ENCODE results near the gene PCNX2.

PCNX2 gene

GRCh38 chr1:233248014-233248413, 47.5 kb downstream of the PCNX2 start:
- no peak for TF ChIP-seq CTCF (IDR thresholded peaks at IDR 0.05; ENCODE audit: insufficient read depth, low read length, poor library complexity, severe bottlenecking)
- Histone ChIP-seq H3K36me3 (ENCODE audit: control insufficient read depth, insufficient read depth, low read length) (no peaks in the 10 kb centered on the region; the same call in 1 of the 2 replicates), H3K27me3 (replicated peaks; ENCODE audit: control insufficient read depth, insufficient read depth, low read length) (no peaks in the 10 kb centered on the region), H3K4me3 (replicated peaks; ENCODE audit: low read depth, low read length) (no peak overlapping the region)
- DNase-seq (ENCODE audit: extremely low read depth, insufficient read length): no peak

- no peaks in the 10 kb centered on the region for H3K27me3 ChIP-seq (replicated peaks; ENCODE audit: control insufficient read depth, insufficient read depth, low read length)
- TF ChIP-seq CTCF (IDR thresholded peaks at IDR 0.05; ENCODE audit: insufficient read depth, low read length, poor library complexity, severe bottlenecking): no peak
- H3K4me3 ChIP-seq (replicated peaks; ENCODE audit: low read depth, low read length): no peak overlapping the region
- H3K36me3 ChIP-seq (ENCODE audit: control insufficient read depth, insufficient read depth, low read length): no peaks in the 10 kb centered on the region; the same call in 1 of the 2 replicates
- no peak for DNase-seq (ENCODE audit: extremely low read depth, insufficient read length)
Observed at GRCh38 chr1:233246965-233247364, 48.6 kb downstream of the PCNX2 start.

GRCh38 chr1:233245191-233245765, 50.2 kb downstream of the PCNX2 start:
- H3K36me3 ChIP-seq (ENCODE audit: control insufficient read depth, insufficient read depth, low read length): no peaks in the 10 kb centered on the region; the same call in 1 of the 2 replicates
- no peak for TF ChIP-seq CTCF (IDR thresholded peaks at IDR 0.05; ENCODE audit: insufficient read depth, low read length, poor library complexity, severe bottlenecking)
- DNase-seq (ENCODE audit: extremely low read depth, insufficient read length): no peak
- H3K27me3 ChIP-seq (replicated peaks; ENCODE audit: control insufficient read depth, insufficient read depth, low read length): no peaks in the 10 kb centered on the region
- H3K4me3 ChIP-seq (replicated peaks; ENCODE audit: low read depth, low read length): no peak overlapping the region

GRCh38 chr1:233244183-233244582, 51.3 kb downstream of the PCNX2 start:
- no peak for TF ChIP-seq CTCF (IDR thresholded peaks at IDR 0.05; ENCODE audit: insufficient read depth, low read length, poor library complexity, severe bottlenecking)
- Histone ChIP-seq H3K27me3 (replicated peaks; ENCODE audit: control insufficient read depth, insufficient read depth, low read length) (no peaks in the 10 kb centered on the region), H3K4me3 (replicated peaks; ENCODE audit: low read depth, low read length) (no peak overlapping the region), H3K36me3 (ENCODE audit: control insufficient read depth, insufficient read depth, low read length) (no peaks in the 10 kb centered on the region; the same call in 1 of the 2 replicates)
- no peak for DNase-seq (ENCODE audit: extremely low read depth, insufficient read length)

- Histone ChIP-seq H3K36me3 (ENCODE audit: control insufficient read depth, insufficient read depth, low read length) (no peaks in the 10 kb centered on the region; the same call in 1 of the 2 replicates), H3K4me3 (replicated peaks; ENCODE audit: low read depth, low read length) (no peak overlapping the region), H3K27me3 (replicated peaks; ENCODE audit: control insufficient read depth, insufficient read depth, low read length) (no peaks in the 10 kb centered on the region)
- TF ChIP-seq CTCF (IDR thresholded peaks at IDR 0.05; ENCODE audit: insufficient read depth, low read length, poor library complexity, severe bottlenecking): no peak
- DNase-seq (ENCODE audit: extremely low read depth, insufficient read length): no peak
Observed at GRCh38 chr1:233242827-233243483, 52.6 kb downstream of the PCNX2 start.

Measured in GM06990 (cell line).